NCI-H2227 (cell line): ENCODE results near the gene C16orf89.
"Not testable (repeated sequence)": the region's sequence is repeated elsewhere in the genome, so short reads cannot be mapped to it uniquely, and the experiment has no call there.

Experiments used
- DNase-seq: peaks from one replicate; lab custom pipeline; 2025; ENCODE audit not compliant: unreplicated experiment; lab: John Stamatoyannopoulos, UW

C16orf89 gene

DNA sequence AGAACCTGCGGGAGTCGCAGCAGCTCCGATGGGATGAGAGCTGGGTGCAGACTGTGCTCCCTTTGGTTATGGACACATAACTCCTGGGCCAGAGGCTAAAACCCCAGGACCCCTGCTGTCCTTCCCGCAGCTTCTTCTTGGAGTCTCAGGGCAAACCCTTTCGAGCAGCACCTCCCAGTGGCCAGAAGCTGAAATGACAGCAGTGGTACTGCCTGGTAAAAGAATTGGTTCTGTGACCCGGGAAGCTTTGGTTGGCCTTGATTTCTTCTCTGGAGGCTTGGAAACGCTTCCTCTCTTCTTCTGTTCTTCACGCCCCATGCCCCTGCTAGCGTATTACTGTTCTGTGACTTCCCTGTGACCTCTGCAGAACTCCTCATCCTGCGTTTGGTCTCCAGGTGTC lies 19.0 kb upstream of the C16orf89 start:
- peak; percentile 68 for DNase-seq

- DNase-seq, result not testable (repeated sequence)
Observed at GRCh38 chr16:5084099-5084731, 18.5 kb upstream of the C16orf89 start.

DNA sequence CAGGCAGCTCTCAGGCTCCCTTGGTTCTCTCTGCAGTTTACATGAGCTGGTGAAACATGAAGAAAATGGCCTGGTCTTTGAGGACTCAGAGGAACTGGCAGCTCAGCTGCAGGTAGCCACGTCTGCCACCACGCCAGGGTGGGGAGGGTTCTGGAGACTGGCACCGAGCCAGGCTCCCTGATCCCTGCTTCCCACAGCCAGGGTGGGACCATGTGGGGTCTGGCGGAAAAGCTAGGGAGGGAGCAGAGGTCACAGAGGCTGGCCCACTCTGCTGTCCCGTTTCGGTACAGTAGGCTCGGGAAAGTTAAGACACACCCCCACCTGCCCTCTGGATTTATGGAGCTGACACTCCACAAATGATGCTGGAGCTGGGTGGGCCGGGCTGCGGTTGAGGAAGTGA lies 17.9 kb upstream of the C16orf89 start:
- DNase-seq, result not testable (repeated sequence)

DNA sequence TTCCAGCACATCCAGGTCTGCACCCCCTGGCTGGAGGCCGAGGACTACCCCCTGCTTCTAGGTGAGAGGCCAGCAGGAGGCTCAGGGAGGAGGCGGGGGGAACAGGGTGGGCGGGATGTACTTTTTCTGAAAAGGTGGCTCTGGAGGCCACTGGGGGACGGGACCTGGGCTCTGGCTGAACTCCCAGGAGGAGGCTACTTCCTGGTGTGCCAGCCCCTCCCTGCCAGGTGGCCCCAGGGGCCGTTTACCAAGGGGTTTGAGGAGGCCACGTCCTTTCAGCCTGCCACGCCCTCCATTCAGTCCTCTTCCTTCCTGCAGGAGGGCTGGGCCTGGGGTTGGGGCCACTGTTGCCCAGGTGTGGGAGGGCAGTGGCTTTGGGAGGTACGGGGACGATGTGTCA lies 15.2 kb upstream of the C16orf89 start:
- not testable (repeated sequence) for DNase-seq

GRCh38 chr16:5080461-5080860 lies 14.7 kb upstream of the C16orf89 start:
- DNase-seq, result not testable (repeated sequence)

DNA sequence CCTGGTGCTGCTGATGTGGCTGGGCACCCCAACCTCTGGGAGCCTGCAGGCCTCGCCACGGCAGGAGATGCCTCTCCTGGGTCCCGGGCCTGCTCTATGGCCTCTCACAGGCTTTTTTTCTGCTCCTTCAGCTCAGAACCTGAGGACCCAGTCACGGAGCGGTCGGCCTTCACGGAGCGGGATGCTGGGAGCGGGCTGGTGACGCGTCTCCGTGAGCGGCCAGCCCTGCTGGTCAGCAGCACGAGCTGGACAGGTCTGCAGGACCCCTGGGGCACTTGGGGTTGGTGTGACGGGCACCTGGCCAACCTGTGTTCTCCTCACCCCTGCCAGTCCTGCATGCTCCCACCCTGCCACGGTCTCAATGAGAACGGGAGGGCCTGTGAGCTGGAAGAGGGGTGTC lies 12.9 kb upstream of the C16orf89 start:
- DNase-seq, result no peak

GRCh38 chr16:5077304-5077703 lies 11.5 kb upstream of the C16orf89 start:
- DNase-seq, result no peak

DNA sequence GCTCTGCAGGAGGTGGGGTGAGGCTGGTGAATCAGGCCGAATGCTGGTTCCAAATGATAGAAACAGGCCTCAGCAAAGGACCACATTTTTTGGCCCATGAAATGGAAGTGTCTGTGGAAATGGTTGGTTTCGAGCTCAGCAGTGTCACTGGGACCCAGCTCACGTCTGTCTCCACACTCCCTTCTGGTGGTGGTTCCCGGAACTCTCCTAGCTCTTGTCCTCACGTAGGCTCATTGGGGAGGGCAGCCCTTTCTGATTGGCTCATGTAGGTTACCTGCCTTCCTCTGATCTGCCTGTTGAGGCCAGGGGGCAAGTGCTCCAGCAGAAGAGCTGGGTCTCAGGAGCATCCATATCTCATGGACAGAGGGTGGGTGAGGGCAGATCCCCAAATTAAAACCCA lies 9.9 kb upstream of the C16orf89 start:
- DNase-seq, result no peak

DNA sequence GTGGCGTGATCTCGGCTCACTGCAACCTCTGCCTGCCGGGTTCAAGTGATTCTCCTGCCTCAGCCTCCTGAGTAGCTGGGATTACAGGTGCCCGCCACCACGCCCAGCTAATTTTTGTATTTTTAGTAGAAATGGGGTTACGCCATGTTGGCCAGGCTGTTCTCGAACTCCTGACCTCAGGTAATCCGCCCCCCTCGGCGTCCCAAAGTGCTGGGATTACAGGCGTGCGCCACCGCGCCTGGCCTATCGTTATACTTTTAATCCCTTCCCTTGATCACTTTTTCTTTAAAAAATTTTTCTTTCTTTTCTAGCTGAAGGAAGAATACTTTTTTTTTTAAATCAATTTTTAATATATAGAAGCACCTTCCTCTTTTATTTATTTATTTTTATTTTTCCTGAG lies 8.0 kb upstream of the C16orf89 start:
- DNase-seq, result not testable (repeated sequence)

- DNase-seq, result no peak
Observed at GRCh38 chr16:5073279-5073629, 7.5 kb upstream of the C16orf89 start.

- DNase-seq, result no peak
Observed at GRCh38 chr16:5072334-5073278, 6.8 kb upstream of the C16orf89 start.

DNA sequence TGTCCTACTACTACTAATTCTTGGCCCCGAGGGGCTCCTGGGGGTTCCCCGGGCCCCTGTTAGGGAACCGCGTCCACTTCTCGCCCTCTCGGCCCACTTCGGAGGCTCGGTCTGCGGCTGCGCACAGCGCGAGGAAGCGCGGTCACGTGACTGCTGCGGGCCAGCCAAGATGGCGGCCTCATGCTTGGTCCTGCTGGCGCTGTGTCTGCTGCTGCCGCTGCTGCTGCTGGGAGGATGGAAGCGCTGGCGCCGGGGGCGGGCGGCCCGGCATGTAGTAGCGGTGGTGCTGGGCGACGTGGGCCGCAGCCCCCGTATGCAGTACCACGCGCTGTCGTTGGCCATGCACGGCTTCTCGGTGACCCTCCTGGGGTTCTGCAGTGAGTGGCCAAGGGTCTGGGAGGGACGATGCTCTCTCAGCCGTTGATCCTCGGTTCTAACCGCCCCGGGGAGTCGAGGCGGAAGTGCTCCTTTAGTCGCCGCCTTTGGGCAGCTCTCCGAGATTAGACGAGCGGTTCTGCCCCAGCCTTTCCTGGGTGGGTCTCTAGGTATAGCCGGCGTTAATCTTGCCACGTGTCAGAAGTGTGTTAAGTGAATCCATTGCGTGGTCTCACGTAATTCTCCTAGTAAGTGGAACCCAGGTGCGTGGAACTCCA lies 6.1 kb upstream of the C16orf89 start, which contains the start of gene ALG1:
Gene ALG1, plus strand, starts transcription at position 163 of the 653 bp plus-strand sequence. Its CDS starts 7 bp downstream, at position 170.
- DNase-seq, result peak; percentile 96

- DNase-seq, result no peak
Observed at GRCh38 chr16:5071341-5071680, 5.6 kb upstream of the C16orf89 start.

GRCh38 chr16:5070431-5071186 lies 4.9 kb upstream of the C16orf89 start:
- DNase-seq, result no peak

GRCh38 chr16:5069854-5070253 lies 4.1 kb upstream of the C16orf89 start:
- no peak for DNase-seq

GRCh38 chr16:5069048-5069447 lies 3.3 kb upstream of the C16orf89 start:
- no peak for DNase-seq

- DNase-seq, result no peak
Observed at GRCh38 chr16:5066511-5066910, 755 bp upstream of the C16orf89 start.

GRCh38 chr16:5065326-5065725 lies 430 bp downstream of the C16orf89 start:
- no peak for DNase-seq

- peak; percentile 9 for DNase-seq
Observed at GRCh38 chr16:5064915-5065314, 841 bp downstream of the C16orf89 start.

- DNase-seq, result peak; percentile 41
Observed at GRCh38 chr16:5062790-5063765, 2.7 kb downstream of the C16orf89 start.
